Activated CD8-positive, alpha-beta memory T cell treated with anti-CD3 and anti-CD28 coated beads for 48 hours (primary cell): ENCODE data around the gene ZBTB47.

ENCODE experiments used
- DNase-seq, 3 experiments: peaks; one replicate each; pipeline ENCODE4 v3.0.0-alpha.2; 2020; ENCODE audit warnings: low read depth in 2 of 3, low spot score in 2 of 3

The ZBTB47 gene

DNA sequence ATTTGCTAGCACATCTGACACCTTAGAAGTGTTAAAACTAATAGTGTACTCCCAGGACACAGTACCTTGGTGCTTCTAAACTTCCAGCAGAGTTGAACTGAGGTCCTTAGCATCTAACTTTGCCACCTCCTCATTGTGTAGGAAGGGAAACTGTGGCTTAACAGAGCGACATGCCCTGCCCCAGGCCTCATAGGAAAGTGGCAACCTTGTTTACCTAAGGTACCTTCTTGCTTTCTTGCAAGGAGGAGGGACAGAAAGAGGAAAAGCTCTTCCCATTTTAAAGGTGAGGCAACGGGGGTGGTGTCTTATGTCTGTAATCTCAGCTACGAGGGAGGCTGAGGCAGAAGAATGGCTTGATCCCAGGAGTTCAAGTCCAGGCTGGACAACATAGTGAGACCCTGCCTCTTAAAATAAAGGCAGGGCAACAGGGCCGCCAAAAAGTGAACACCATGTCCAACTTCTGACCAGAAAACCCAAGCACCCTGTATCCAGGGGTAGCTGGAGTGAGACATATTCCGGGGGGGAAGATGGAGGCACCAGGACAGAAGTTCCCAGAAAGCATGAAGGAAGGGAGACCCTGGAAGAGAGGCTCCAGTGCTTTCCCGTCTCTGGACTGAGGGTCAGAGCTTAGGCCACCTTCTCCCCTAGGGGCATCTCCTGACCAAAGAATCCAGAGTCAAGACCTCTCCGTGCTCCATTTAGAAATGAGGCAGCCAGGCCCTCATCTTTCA lies 31.3 kb downstream of the ZBTB47 start:
- no peak for DNase-seq

DNA sequence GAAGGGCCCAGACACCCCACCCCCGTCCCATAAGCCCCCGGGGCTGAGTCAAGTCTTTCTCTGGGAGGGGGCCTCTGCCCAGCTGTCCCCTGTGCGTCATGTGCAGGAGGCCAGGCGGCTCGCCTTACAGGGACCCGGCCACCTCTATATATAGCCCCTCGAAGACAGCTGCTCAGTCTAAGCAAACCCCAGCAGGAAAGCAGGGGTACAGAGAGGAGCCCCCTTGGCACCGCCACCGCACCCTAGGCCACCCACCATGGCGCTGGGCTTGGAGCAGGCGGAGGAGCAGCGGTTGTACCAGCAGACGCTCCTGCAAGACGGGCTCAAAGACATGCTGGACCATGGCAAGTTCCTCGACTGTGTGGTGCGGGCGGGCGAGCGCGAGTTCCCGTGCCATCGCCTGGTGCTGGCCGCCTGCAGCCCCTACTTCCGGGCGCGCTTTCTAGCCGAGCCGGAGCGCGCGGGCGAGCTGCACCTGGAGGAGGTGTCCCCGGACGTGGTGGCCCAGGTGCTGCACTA lies 31.9 kb downstream of the ZBTB47 start, which contains the start of gene KLHL40:
TSS of gene KLHL40 (plus strand) at position 175 of the 519 bp plus-strand sequence. CDS start at position 257, 82 bp downstream.
- no peak for DNase-seq

DNA sequence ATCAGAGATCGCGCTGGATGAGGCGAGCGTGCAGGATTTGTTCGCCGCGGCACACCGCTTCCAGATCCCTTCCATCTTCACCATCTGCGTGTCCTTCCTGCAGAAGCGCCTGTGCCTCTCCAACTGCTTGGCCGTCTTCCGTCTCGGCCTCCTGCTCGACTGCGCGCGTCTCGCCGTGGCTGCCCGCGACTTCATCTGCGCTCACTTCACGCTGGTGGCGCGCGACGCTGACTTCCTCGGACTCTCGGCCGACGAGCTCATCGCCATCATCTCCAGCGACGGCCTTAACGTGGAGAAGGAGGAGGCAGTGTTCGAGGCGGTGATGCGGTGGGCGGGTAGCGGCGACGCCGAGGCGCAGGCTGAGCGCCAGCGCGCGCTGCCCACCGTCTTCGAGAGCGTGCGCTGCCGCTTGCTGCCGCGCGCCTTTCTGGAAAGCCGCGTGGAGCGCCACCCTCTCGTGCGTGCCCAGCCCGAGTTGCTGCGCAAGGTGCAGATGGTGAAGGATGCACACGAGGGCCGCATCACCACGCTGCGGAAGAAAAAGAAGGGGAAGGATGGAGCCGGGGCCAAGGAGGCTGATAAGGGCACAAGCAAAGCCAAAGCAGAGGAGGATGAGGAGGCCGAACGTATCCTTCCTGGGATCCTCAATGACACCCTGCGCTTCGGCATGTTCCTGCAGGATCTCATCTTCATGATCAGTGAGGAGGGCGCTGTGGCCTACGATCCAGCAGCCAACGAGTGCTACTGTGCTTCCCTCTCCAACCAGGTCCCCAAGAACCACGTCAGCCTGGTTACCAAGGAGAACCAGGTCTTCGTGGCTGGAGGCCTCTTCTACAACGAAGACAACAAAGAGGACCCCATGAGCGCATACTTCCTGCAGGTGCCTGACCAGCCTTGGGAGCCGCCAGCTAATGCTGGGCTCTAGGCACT lies 32.7 kb downstream of the ZBTB47 start:
- DNase-seq = no peak

DNA sequence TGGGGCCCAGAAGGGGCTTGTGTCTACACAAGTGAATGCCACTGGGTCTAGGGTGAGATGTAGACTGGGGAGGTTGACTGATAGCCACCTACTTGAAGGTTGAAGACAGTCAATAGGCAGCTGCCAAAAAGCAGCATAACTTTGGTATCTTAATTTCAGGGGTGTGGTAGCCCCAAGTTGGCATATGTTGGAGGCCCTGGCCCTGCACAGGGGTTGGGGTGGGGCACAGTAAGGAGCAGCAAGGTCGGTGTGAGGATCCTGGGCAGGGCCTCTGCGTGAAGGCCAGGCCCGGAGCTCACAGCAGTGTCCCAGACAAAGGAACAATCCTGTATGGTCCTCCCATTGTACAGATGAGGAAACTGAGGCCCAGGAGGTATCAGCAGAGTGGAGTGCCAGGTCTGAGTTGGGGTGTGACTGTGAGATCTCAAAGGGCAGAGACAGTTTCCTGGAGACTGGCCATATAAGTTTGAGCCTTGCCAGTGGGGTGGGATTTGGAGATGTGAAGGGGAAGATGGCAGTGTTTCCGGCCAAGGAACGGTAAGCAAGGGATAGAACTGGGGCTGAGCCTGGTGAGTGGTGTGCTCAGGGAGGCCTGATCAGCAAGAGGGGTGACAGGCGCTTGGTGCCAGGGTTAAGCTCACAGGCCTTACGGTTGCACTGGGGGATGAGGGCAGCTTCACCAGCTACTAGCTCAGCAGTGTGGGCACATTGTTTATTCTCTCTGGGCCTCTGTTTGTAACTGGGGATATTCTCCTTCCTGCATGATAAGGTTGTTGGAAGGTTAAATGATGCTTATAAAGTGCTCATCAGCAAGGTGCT lies 33.5 kb downstream of the ZBTB47 start:
- no peak for DNase-seq

DNA sequence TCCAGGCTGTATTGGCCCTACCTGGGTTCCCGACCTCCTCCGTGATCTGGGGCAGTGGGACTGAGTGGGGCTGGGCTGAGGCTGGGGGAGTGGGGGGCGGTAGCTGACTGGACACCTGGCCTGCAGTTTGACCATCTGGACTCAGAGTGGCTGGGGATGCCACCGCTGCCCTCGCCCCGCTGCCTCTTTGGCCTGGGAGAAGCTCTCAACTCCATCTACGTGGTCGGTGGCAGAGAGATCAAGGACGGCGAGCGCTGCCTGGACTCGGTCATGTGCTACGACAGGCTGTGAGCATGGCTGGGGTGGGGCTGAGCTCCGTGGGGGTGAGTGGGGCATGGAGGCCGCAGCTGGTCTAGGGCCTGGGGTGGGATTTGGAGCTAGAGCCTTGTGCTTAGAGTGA lies 34.5 kb downstream of the ZBTB47 start:
- no peak for DNase-seq

DNA sequence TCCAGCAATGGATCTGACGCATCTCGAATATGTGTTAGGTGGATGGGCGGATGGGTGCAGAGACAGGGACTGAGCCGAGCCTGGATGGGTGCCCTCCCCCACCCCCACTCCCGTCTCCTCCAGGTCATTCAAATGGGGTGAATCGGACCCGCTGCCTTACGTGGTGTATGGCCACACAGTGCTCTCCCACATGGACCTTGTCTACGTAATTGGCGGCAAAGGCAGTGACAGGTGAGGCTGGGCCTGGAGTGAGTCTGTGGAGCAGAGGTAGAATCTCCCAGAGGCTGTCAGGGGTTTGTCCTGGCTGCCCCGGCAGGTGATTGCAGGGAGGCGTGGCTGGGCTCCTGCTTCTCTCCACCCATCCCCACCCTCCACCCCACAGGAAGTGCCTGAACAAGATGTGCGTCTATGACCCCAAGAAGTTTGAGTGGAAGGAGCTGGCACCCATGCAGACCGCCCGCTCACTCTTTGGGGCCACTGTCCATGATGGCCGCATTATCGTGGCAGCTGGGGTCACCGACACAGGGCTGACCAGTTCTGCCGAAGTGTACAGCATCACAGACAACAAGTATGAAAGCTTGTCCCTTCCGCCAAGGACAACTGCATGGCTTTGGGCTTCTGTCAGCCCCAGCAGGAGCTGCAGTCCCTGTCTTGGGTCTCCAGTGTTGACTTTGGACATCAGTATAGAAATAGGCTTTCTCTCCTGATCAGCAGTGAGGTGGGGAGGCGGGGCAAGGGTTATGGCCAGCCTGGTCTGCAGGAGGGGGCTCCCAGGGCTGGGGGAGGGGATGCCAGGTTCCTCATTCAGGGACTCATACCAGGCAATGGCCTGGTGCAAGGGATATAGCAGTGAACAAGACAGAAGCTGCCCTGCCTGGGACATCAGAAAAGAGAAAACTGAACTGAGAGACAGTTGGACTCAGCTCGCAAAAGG lies 35.3 kb downstream of the ZBTB47 start:
- DNase-seq = no peak

DNA sequence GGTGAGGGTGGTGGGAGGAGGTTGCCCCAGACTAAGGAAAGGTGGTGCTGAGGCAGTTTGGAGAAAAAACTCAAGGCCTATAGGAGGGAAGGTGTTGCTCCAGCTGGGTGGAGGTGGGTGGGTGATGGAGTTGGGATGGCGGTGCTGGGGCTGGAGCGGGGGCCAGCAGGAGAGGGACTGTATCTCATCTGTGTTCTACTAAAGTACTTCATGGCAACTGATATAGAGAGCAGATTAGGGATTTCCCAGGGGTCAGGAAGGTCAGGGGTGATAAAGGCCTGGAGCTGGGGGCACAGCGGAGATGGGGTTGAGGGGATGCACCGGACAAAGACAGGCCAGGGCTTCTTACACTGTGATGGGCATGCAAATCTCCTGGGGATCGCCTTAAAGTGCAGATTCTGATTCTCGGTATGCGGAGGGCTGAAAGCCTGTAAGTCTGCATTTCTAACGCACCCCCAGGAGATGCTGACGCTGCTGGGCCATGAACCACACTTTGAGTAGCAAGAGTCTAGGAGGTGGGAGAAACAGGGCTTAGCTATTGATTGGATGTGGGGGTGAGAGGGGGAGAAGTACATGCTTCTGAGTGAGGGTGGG lies 36.0 kb downstream of the ZBTB47 start:
- no peak for DNase-seq

DNA sequence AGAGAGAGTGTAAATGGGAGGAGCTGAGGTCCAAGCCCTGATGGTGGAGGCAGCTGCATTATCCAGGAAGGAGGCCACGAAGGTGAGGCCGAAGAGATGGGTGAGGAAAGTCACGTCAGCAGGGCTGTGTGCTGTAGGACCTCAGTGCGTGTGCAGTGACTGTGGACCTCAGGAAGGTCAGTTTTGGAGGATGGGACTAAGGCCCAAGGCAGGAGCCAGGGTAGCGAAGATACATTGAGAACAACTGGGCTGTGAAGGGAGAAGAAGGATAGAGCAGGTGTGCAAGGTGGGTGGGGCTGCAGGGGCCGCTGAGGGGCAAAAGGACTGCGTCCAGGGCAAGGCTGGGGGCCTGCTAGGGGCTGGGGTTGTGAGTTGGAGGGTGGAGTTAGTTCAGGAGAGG lies 36.7 kb downstream of the ZBTB47 start:
- no peak for DNase-seq

DNA sequence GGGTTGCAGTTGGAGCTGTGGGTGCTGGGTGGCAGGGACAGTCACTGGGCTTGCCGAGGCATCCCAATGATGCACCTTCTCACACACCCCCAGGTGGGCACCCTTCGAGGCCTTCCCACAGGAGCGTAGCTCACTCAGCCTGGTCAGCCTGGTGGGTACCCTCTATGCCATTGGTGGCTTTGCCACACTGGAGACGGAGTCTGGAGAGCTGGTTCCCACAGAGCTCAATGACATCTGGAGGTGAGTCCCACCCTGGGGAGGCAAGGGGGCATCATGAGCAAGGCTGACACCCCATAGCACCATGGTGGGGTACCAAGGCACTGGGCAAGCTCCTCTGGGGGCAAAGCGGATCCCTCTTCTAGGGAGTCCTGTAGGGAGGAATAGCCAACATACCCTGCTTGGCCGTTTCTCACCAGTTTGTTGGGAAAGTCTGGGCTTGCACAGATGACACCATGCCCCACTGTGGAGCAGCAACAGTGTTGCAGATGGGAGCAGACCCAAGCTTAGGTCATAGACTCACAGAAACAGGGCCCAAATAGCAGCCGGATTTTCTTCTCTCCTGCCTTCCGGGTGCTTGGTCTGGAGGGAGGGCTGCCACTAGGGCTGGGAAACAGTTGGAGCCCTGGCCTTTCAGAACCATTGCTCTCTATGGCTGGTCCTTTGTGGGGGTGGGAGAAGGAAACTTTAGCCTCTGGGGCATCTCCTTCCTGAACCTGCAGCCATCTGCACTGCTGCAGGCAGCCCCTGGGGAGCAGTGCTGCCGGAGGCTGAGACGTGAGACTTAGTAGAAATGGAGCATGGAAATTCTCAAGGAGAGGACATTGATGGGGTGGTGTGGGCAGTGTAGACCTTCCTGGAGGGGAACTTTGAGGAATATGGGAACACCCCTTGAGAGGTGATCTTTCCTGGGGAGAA lies 37.5 kb downstream of the ZBTB47 start:
- DNase-seq = no peak

DNA sequence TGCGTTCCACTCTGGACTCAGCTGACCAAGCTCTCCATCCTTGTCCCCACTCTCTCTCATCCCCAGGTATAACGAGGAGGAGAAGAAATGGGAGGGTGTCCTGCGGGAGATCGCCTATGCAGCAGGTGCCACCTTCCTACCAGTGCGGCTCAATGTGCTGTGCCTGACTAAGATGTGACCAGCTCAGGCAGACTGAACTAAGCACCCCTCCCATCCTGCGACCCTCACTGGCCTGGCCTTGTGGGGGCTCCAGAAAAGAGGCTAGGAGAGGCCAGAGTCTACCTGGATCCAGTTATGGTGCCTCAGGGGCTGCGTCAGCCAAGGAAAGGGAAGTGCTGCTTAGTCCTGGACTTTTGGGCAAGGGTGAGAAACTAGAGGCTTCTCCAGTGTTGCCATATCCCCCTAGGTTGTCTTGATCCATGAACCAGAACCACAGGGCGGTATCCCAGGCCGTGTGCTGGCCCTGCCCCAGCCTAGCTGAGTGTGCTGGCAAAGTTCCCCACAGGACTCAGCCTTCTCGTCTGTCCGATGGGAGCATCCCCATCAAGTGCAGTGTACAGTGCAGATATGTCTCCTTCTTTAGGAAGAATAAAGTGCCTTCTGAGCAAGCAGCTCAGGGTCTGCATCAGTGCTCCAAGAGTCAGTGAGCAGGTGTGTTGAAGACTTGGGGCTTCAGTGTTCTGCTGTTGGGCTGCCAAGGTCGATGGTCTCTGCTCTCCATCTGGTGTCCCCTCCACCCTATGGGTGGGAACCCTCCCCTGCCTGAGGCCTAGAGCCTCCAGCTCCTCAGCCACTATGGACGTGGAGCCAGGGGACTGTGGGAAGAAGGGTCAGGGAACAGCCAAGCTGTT lies 38.5 kb downstream of the ZBTB47 start:
- no peak for DNase-seq

DNA sequence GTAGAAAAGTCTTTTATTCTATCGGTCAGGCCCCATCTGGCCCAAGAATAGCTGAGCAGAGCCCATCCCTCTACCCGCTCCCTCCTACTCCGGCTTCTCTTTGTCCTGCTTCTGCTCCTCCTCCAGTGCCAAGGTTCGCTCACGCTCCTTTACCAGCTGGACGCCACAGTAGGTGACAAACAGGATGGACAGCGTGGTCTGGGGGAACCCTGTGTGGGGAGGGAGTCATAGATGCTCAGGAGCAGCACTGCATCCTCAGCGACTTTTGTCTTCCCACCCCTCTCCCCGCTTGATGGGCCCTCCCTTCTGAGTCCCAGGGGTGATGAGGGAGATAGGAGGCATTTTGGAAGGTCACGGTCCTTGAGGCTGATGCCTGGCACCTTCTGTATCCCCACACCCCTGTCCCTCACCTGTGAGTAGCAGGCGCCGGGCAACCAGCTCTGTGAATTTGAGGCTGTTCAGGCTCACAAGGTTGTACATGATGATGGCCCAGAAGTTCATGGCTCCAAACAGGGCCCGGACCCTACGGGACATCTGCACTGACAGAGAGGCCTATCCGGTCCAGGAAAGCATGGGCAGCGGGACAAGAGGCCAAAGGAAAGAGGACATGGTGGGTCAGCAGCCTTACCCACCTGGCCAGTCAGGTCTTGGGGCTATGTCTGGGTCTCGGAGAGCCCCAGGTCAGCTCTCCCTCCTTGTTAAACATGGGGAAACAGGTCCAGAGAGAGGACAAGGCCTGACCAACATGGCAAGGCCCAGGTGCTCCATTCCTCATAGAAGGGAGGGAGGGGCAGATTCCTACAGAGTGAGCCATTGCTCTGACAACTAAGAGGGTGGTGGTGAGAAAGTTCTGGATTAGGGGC lies 39.4 kb downstream of the ZBTB47 start:
- no peak for DNase-seq

DNA sequence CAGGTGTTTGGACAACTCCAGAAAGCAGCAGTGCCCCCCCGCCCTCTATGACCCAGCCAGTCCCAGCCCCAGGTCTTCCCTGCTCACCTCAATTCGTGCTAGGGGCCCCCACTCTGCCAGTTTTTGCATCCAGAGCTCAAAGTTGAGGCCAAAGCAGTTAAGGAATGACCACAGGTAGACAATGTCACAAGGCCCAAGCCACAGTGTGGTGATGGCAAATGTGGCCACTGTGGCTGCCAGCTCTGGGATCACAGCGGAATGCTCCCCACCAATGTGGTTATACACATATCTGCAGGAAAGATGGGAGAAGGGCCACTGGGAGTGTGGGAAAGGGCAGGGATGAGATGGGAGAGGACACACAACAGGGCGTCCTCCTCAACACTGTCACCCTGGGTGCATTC lies 40.0 kb downstream of the ZBTB47 start:
- DNase-seq = no peak

DNA sequence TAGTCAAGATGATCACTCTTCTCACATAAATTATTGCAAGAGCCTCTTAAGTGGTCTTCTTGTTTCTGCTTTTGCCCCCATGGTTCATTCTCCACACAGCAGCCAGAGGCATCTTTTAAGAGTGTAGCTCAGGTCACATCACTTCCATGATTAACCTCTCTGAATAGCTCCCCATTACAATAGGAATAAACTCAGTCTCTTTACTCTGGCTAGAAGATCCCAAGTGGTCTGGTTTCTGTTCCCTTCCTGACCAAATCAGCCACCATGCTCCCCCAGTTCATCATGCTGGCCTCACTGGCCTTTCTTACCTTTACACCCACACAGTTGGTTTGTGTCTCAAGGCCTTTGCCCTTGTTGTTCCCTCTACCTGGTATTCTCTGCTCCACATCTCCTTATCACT lies 40.9 kb downstream of the ZBTB47 start:
- DNase-seq = no peak

DNA sequence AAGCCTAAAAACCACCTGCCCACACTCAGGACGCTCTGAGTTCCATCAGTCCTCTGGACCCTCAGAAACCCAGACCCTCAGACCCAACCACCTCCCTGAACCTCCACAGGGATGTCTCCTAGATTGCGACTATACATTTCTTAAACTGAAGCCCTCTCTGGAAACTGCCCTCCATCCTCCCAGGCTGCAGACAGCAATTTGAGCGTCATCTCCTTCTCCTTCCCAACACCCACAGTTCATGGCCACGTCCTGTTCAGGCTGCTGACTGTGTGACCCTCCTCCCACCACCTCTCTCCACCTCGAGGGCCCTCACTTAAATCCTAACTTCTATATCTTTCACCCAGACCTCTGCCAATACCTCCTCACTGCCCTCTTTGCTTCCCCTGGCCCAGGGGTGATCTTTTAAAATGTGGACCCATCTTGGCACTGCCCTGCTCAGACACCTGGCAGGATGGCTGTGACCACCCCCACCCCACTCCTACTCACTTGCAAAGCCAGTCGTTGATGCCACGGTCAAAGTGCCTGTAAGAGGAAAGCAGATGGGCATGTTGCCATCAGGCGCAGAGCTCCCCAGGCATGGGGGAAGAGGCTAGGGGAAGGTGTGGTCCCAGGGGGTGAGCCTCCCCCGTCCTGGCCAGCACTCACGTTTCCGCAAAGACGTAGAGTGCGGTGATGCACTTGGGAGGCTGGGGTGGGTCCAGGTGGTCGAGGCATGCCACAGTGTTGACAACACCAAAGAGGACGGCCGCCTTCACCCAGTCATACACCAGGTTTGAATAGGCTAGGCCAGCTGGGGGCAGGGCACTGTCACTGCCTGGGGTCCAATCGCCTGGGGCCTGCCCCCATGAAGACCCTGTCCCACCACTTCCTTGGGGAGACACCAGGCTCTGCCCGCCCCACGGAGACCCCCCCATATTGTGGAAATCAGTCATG lies 43.1 kb downstream of the ZBTB47 start:
- no peak for DNase-seq

DNA sequence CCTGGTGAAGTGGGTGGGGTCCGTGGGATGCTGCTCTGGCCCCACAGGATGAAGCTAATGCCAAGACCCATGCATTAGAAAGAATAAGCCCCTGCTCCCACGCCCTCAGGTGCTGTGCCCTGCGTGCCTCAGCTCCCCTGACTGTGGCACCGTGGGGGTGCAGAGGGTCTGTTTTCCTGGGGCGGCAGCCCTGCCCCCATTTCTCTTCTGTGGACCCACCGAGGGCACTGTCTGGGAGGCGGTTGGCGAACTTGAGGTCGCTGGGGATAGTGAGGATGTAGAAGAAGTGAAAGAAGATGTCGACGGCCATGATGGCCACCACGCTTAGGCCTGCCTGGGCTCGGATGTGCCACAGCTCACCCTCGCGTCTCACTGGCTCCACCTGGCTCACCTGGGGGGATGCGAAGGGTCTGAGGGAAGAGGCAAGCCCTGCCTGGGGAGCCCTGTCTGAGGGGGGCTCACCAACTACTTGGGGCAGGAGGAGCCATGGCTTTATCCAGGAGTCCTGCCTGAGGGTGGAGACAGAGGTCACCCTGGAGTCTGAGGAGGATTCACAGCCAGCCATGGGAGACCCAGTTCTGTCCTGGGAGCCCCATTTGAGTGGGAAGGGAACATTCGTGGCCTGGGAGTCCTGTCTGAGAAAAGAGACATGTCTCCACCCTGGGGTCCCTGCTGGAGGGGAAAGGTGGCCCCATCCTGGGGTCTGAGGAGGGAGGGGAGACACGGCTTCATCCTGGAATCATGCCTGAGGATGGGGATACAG lies 44.0 kb downstream of the ZBTB47 start:
- no peak for DNase-seq
